ENCODE measurements around the gene SETBP1. TPM values are rescaled to one million over a fixed set of nuclear protein-coding genes. Genes with fewer than 3 reads are reported as not detected.

SETBP1 gene
- total and polyA plus RNA-seq, 2 of the 13 experiments (the other 11 are each of a cell fraction or from before 2014, with no cell fraction given) = 0.18 to 0.65 TPM

DNA sequence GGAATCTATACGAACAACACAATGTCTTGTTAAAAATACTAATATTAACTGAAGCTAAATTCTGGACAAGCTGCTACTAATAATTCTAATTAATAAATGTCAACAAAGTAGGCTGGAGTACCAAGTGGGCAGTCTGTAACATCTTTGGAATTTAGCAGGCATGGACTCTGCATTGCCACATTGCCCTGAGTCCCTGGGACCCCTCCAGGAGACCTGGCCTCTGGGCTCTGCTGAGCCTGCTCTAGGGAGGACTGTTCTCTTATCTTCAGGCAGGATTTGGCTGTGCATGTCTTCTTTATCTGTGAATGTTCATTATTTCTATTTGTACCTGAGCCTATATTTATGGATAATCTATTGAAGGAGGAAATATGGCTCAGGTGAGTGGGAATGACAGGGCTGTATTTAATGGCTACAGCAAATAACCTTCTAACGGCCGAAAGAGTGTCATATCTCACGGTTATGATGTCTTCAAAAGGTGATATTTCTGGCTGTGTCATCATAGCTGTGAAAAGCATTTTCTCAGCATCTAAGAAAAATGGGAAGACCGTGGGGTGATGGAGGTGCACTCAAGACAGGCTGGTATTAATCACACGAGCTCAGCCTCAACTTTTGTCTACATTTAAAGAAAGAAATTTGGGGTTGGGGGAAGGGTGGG is 28.6 kb upstream of the SETBP1 start:
- Histone ChIP-seq H3K4me1 (ENCODE audit: insufficient read depth, low read length) (no peaks in the 10 kb centered on the region), H3K36me3 (replicated peaks in 1 of 2; ENCODE audit: control insufficient read depth in 1 of 2, insufficient read depth in 2 of 2, low read length in 2 of 2) (no peaks in the 10 kb centered on the region), H3K79me2 (ENCODE audit: insufficient read depth, low read length) (no peaks in the 10 kb centered on the region), H3K4me2 (ENCODE audit: low read depth, low read length) (no peak overlapping the region), H3K27ac (ENCODE audit: extremely low read length, insufficient read depth, low read length) (no peak overlapping the region), H3K4me3 (replicated peaks in 1 of 3; ENCODE audit: insufficient read depth in 1 of 3, low read depth in 2 of 3, low read length in 3 of 3) (no peak overlapping the region), H3K27me3 (ENCODE audit: control insufficient read depth in 1 of 2, insufficient read depth in 2 of 2, low read length in 2 of 2) (no peaks in the 10 kb centered on the region), H3K9ac (ENCODE audit: insufficient read depth, low read depth, low read length) (no peak overlapping the region), H2AFZ (ENCODE audit: low read length) (no peak overlapping the region), H3K9me3 (ENCODE audit: low read length) (no peaks in the 10 kb centered on the region), H4K20me1 (ENCODE audit: insufficient read depth, low read length) (no peaks in the 10 kb centered on the region)
- 21% methylated on average over 6 of the region's 6 CpGs for WGBS (ENCODE audit: low lambda C conversion rate)
- FAIRE-seq = no peak
- intact Hi-C loops (cut with micrococcal nuclease; ENCODE audit: unreplicated experiment) (no loop called here), in situ Hi-C loops (cut with HindIII; ENCODE audit: extremely low pct_ligation_motif_present, low pct_unique_long_range_greater_than_20kb) (no loop called here)
- no peak for ATAC-seq
- TF ChIP-seq, protein P1, sequence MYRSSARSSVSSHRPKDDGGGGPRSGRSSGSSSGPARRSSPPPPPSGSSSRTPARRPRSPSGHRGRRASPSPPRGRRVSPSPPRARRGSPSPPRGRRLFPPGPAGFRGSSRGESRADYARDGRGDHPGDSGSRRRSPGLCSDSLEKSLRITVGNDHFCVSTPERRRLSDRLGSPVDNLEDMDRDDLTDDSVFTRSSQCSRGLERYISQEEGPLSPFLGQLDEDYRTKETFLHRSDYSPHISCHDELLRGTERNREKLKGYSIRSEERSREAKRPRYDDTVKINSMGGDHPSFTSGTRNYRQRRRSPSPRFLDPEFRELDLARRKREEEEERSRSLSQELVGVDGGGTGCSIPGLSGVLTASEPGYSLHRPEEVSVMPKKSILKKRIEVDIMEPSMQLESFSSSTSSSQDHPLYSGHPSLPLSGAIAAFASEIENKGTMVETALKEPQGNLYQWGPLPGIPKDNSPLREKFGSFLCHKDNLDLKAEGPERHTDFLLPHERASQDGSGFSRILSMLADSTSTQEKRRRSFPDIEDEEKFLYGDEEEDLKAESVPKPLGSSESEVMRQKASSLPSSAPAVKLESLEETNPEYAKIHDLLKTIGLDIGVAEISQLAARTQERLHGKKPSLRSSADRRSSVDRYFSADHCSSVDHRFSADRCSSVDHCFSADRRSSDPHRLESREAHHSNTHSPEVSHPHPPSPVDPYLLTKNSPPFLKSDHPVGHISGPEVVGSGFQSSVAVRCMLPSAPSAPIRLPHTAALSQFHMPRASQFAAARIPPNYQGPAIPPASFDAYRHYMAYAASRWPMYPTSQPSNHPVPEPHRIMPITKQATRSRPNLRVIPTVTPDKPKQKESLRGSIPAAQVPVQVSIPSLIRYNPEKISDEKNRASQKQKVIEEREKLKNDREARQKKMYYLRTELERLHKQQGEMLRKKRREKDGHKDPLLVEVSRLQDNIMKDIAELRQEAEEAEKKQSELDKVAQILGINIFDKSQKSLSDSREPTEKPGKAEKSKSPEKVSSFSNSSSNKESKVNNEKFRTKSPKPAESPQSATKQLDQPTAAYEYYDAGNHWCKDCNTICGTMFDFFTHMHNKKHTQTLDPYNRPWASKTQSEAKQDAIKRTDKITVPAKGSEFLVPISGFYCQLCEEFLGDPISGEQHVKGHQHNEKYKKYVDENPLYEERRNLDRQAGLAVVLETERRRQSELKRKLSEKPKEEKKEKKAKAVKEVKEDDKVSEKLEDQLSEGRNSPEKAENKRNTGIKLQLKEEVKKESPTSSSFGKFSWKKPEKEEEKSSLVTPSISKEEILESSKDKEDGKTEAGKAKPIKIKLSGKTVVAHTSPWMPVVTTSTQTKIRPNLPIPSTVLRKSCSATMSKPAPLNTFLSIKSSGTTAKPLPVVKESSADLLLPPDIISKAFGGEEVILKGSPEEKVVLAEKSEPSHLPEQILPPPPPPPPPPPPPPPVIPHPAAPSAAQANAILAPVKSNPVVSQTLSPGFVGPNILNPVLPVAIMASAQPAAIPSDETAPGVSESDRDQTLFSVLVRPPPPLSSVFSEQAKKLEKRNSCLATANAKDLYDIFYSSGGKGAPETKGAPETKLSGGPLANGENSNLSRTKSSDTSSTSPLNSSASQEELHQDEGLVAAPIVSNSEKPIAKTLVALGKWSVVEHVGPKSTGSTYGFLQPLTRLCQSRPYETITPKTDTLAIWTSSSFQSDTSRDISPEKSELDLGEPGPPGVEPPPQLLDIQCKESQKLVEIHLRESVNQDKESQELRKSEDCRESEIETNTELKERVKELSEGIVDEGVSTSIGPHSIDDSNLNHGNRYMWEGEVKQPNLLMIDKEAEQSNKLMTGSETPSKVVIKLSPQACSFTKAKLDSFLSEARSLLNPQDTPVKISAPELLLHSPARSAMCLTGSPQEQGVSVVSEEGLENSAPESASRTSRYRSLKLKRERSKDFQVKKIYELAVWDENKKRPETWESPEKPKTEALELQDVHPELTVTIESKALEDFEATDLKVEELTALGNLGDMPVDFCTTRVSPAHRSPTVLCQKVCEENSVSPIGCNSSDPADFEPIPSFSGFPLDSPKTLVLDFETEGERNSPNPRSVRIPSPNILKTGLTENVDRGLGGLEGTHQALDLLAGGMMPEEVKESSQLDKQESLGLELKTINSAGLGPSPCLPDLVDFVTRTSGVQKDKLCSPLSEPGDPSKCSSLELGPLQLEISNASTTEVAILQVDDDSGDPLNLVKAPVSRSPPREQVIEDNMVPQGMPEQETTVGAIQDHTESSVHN (CRISPR knock-in tag; IDR thresholded peaks at IDR 0.05) = no peak
- TF ChIP-seq, protein P2, sequence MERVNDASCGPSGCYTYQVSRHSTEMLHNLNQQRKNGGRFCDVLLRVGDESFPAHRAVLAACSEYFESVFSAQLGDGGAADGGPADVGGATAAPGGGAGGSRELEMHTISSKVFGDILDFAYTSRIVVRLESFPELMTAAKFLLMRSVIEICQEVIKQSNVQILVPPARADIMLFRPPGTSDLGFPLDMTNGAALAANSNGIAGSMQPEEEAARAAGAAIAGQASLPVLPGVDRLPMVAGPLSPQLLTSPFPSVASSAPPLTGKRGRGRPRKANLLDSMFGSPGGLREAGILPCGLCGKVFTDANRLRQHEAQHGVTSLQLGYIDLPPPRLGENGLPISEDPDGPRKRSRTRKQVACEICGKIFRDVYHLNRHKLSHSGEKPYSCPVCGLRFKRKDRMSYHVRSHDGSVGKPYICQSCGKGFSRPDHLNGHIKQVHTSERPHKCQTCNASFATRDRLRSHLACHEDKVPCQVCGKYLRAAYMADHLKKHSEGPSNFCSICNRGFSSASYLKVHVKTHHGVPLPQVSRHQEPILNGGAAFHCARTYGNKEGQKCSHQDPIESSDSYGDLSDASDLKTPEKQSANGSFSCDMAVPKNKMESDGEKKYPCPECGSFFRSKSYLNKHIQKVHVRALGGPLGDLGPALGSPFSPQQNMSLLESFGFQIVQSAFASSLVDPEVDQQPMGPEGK (CRISPR knock-in tag; IDR thresholded peaks at IDR 0.05) = no peak
- TF ChIP-seq, protein P3, sequence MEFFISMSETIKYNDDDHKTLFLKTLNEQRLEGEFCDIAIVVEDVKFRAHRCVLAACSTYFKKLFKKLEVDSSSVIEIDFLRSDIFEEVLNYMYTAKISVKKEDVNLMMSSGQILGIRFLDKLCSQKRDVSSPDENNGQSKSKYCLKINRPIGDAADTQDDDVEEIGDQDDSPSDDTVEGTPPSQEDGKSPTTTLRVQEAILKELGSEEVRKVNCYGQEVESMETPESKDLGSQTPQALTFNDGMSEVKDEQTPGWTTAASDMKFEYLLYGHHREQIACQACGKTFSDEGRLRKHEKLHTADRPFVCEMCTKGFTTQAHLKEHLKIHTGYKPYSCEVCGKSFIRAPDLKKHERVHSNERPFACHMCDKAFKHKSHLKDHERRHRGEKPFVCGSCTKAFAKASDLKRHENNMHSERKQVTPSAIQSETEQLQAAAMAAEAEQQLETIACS (CRISPR knock-in tag; IDR thresholded peaks at IDR 0.05) = no peak
- TF ChIP-seq KDM5A (IDR thresholded peaks at IDR 0.05; ENCODE audit: borderline replicate concordance, low read length) = no peak
- no peak for TF ChIP-seq ZNF629 (CRISPR knock-in tag; conservative IDR thresholded peaks at IDR 0.05)
- TF ChIP-seq JUNB (CRISPR knock-in tag; IDR thresholded peaks at IDR 0.05; ENCODE audit: borderline replicate concordance) = no peak
- no peak for TF ChIP-seq AKAP8 (CRISPR knock-in tag; IDR thresholded peaks at IDR 0.05)
- TF ChIP-seq TCF7 (IDR thresholded peaks at IDR 0.05; ENCODE audit: low read depth) = no peak
- TF ChIP-seq SAFB2 (CRISPR knock-in tag; IDR thresholded peaks at IDR 0.05; ENCODE audit: borderline replicate concordance, low read depth) = no peak
- TF ChIP-seq, protein P4, sequence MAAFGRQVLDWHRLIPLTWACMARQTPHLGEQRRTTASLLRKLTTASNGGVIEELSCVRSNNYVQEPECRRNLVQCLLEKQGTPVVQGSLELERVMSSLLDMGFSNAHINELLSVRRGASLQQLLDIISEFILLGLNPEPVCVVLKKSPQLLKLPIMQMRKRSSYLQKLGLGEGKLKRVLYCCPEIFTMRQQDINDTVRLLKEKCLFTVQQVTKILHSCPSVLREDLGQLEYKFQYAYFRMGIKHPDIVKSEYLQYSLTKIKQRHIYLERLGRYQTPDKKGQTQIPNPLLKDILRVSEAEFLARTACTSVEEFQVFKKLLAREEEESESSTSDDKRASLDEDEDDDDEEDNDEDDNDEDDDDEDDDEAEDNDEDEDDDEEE (CRISPR knock-in tag; IDR thresholded peaks at IDR 0.05) = no peak
- CTCF ChIA-PET (ENCODE audit: low intra/inter-chr PET ratio, low total read pairs) = no interaction called here
- BruUV-seq (replicated peaks) = no TSS peak
- POLR2A ChIA-PET = no interaction called here
- DNase-seq (ENCODE audit: low spot score) = no peak
